HG03095 (cell line): ENCODE measurements around the gene COX20.

ENCODE experiments used
- ATAC-seq: cut with Tn5 transposase; IDR thresholded peaks from one replicate; pipeline ENCODE4 v1.9.1; 2021; ENCODE audit warnings: moderate library complexity; ENCODE audit not compliant: unreplicated experiment

COX20 gene

GRCh38 chr1:244850896-244851295, 15.4 kb downstream of the COX20 start:
- ATAC-seq, result no peak

GRCh38 chr1:244851546-244852231, 16.2 kb downstream of the COX20 start:
- no peak for ATAC-seq

DNA sequence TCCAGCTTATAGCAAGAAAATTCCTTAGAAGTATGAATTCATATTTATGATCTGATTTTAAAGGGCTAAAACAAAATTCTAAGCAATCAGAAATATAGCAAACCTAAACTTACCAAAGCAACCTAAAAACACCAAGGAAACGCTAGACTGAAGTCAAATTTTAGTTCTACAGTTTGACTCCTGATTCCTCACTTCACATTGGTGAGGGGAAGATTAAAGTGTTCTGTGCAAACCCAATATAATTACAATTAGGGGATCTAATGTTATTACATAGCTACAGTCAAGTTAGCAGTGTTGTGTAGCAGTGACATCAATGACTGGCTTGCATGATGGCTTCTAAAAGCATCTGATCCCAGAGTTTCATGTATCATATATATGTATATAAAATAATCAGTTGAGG, 17.2 kb downstream of the COX20 start:
- no peak for ATAC-seq

GRCh38 chr1:244854166-244854565, 18.7 kb downstream of the COX20 start:
- ATAC-seq, result no peak

DNA sequence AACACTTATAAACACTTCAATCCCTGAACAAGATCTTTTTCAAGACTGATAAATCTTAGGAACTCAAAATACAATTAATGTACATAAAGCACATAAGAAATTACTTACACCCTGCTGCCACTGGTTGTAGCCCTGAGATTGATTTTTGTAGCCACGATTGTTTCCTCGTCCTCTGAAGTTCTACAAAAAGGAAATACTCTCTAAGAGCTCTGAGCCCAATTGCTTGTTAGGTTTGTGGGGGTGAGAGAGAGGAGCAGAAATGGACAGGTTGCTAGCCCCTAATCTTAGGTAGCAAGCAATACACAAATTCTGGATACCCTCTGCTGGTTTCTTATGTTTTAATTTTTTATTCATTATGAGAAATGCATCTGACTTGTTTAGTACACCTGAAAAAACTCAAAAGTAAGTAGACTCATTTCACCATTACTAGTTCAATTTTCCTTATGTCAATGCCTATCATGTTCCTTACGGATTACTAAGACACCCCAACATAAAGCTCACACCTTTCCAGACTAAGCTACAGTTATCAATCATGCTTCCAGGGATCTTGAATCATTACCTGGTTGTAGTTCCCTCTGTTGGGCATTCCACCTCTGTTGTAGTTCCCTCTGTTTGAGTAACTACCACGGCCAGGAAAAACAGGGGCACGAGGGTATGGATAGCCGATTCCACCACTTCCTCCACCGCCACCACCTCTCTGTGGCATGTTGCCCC, 19.6 kb downstream of the COX20 start:
- no peak for ATAC-seq

- ATAC-seq, result no peak
Measured at GRCh38 chr1:244857761-244858160, 22.3 kb downstream of the COX20 start.

- no peak for ATAC-seq
Measured at GRCh38 chr1:244858357-244858756, 22.9 kb downstream of the COX20 start.

GRCh38 chr1:244860078-244860477, 24.6 kb downstream of the COX20 start:
- ATAC-seq, result no peak

DNA sequence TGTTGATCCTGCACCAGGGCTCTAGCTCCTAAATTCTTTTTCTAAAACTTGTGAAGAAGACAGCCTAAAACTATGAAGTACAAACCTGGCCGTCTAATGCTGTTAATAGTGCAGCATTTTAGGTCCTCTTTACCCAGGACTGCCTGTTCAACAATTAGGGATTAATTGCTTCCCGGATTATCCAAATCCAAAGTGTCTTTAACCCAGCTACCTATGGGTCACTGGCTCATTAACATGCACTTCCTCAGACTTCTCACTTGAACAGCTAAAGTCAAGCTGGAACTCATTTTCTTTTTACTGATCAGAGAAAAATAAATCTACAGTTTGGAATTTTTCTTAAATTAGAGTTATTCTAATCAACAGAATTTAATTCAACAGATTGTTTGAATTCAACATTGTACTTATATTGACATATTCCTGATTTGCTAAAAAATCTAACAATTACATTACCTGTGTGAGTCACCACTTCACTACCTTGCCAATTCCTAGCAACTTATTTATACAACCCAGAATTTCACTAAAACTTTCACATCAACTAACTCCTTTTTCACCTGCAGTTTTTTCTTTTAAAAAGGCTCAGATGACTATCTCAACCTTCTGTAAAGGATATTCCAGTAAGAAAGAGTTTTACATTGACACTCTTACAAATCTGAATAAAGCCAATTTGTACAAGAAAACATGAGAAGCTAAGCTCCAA, 25.6 kb downstream of the COX20 start:
- no peak for ATAC-seq

- no peak for ATAC-seq
Measured at GRCh38 chr1:244861683-244862082, 26.2 kb downstream of the COX20 start.

- no peak for ATAC-seq
Measured at GRCh38 chr1:244862354-244862698, 26.9 kb downstream of the COX20 start.

GRCh38 chr1:244862699-244863490, 27.4 kb downstream of the COX20 start:
- ATAC-seq, result peak; percentile 51

- peak; percentile 2 for ATAC-seq
Measured at GRCh38 chr1:244863491-244864252, 28.2 kb downstream of the COX20 start.

DNA sequence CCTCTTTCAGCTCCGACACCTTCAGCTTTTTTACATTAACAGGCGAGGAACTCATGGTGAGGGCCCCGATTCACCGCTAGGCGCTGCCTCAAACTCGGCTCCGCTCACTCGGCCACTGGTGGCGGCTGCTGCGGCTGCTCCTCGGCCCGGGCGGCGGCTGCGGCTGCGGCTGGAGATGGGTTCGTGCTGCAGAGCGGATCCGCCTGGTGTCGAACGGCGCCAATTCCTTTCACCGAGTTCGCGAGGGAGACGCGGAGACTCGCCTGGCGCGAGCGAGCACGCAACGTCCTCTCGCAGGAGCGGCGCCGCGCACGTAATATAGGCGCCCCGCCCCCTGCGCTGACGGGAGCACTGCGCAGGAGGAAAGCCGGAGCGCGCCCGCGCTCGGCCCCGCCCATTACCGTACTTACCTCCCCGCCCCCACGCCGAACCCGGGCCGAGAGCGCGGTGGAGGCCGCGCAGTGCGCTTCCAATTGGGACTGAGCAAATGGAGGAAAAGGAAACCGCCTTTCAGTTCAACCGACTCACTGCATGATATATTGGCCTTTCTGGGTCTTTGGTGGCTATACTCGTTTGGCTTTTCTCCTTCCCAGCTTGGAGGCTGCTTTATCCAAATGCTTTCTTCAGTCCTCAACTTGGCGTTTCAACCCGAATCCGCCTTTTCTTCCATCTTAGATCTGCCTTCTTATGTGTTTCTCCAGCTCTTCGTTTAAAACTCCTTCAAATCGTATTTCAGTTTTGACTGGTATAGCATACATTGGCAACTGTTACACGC, 29.0 kb downstream of the COX20 start, which contains the start of gene HNRNPU:
Gene HNRNPU, minus strand, starts transcription at position 291 of the 775 bp plus-strand sequence. Its CDS starts 236 bp downstream, at position 55.
- ATAC-seq, result peak; percentile 60

- no peak for ATAC-seq
Measured at GRCh38 chr1:244865028-244865371, 29.5 kb downstream of the COX20 start.

GRCh38 chr1:244865820-244866219, 30.4 kb downstream of the COX20 start:
- no peak for ATAC-seq

DNA sequence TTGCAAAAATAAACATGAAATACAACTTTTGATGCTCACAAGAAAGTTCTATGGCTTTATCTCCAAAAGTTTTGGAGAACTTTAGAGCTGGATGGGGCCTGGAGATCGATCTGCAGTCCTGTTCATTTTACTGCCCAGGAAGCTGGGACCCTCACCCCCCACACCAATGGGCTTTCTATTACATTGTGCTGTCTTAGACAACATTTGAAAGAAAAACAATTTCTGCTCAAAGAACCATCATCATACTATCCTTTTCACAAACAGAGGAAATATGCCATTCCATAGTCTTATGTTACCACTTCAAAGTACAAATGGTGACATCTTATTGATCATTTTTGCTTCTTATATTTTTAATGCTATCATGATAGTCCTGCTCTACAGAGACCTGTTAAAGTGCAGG, 30.9 kb downstream of the COX20 start:
- ATAC-seq, result no peak

GRCh38 chr1:244868484-244869363, 33.3 kb downstream of the COX20 start:
- ATAC-seq, result no peak

DNA sequence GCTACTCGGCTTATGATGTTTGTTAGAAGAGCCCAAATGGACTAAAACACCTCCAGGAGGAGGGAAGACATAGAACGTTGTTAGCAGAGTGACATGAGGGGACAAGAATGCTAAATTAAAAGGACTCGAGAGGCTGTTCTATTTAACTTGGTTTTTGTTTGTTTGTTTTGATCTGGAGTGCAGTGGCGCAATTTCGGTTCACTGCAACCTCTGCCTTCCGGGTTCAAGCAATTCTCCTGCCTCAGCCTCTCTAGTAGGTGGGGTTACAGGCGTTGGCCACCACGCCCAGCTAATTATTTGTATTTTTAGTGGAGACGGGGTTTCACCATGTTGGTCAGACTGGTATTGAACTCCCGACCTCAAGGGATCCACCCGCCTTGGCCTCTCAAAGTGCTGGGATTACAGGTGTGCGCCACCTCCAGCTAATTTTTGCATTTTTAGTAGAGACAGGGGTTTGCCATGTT, 33.9 kb downstream of the COX20 start:
- ATAC-seq, result no peak
